Panc1 (cell line): ENCODE data around the gene RUFY1. TPM values are rescaled to one million over a fixed set of nuclear protein-coding genes. Genes with fewer than 3 reads are reported as not detected.

ENCODE experiments used
- ATAC-seq: fragments of 200-7000 bp; cut with Tn5 transposase; 2 replicates; pipeline ENCODE4 v1.9.1; 2020; ENCODE audit warnings: mild to moderate bottlenecking, moderate library complexity
- BruUV-seq: library from RNA; stranded (reverse); fragments of 400-500 nt; replicated peaks from 2 replicates; lab custom pipeline; 2021; lab: Mats Ljungman, UMichigan
- CTCF ChIA-PET: fragments of 300-600 bp; sonication (Branson Sonifier 250); formaldehyde crosslinking; loops from one replicate; lab custom pipeline; 2022; ENCODE audit warnings: antibody characterized with exemption; lab: Charles Lee
- POLR2A ChIA-PET: fragments of 300-600 bp; sonication (Branson Sonifier 250); formaldehyde crosslinking; loops from one replicate; lab custom pipeline; 2022; ENCODE audit warnings: antibody characterized with exemption; lab: Charles Lee
- DNase-seq: peaks from one replicate; pipeline ENCODE4 v3.0.0-alpha.2; 2010; ENCODE audit warnings: low read depth, low spot score
- H3K27ac ChIP-seq: 2 replicates; pipeline ENCODE4 v1.5.1; 2011; ENCODE audit warnings: mild to moderate bottlenecking, low read length, inconsistent platforms
- H3K27me3 ChIP-seq: fragments of 200-500 bp; sonication (Bioruptor generic); 2 replicates; pipeline ENCODE4 v1.6.0; 2014; ENCODE audit warnings: low read length, inconsistent platforms; ENCODE audit not compliant: control insufficient read depth, insufficient read depth
- H3K36me3 ChIP-seq: fragments of 200-500 bp; sonication (Bioruptor generic); 2 replicates; pipeline ENCODE4 v1.5.1; 2014; ENCODE audit warnings: inconsistent platforms, mild to moderate bottlenecking, low read length, moderate library complexity; ENCODE audit not compliant: control insufficient read depth, insufficient read depth
- H3K4me1 ChIP-seq: 2 replicates; pipeline ENCODE4 v1.5.1; 2011; ENCODE audit warnings: inconsistent platforms, mild to moderate bottlenecking, low read length, moderate library complexity; ENCODE audit not compliant: control insufficient read depth, insufficient read depth
- H3K4me3 ChIP-seq, 2 experiments: 2 replicates each; pipeline ENCODE4 v1.5.1; 2011 to 2012; ENCODE audit warnings: low read depth in 2 of 2, low read length in 2 of 2, mild to moderate bottlenecking in 2 of 2, inconsistent platforms in 1 of 2, moderate library complexity in 1 of 2
- H3K9me3 ChIP-seq: fragments of 200-500 bp; sonication (Bioruptor generic); 2 replicates; pipeline ENCODE4 v1.5.1; 2014; ENCODE audit warnings: low read depth, mild to moderate bottlenecking, inconsistent platforms, low read length, moderate library complexity; ENCODE audit not compliant: control insufficient read depth, insufficient read depth
- CTCF ChIP-seq: fragments of 450-650 bp; IDR thresholded peaks from 2 replicates; pipeline ENCODE4 v1.5.1; 2017; ENCODE audit warnings: mild to moderate bottlenecking
- POLR2AphosphoS5 ChIP-seq: IDR thresholded peaks from 2 replicates; pipeline ENCODE4 v1.6.1; 2012; ENCODE audit warnings: mild to moderate bottlenecking, low read depth, low read length, moderate library complexity
- REST ChIP-seq, 2 experiments: IDR thresholded peaks; 2 replicates each; pipeline ENCODE4 v1.6.1; 2011 to 2012; ENCODE audit warnings: low read depth in 2 of 2, control low read depth in 1 of 2, low read length in 1 of 2, mild to moderate bottlenecking in 1 of 2, moderate library complexity in 1 of 2; ENCODE audit not compliant: insufficient read depth in 1 of 2
- SIN3A ChIP-seq: IDR thresholded peaks from 2 replicates; pipeline ENCODE4 v1.6.1; 2012; ENCODE audit warnings: low read depth, mild to moderate bottlenecking, low read length, moderate library complexity, borderline replicate concordance; ENCODE audit not compliant: insufficient read depth
- TCF7L2 ChIP-seq: IDR thresholded peaks from 2 replicates; pipeline ENCODE4 v1.6.1; 2011; ENCODE audit warnings: mild to moderate bottlenecking, low read depth, low read length, inconsistent platforms
- in situ Hi-C: cut with HindIII; loops from 2 replicates; pipeline ENCODE4 v1.10.0; 2016; ENCODE audit warnings: low sequenced_read_pairs, low pct_unique_long_range_greater_than_20kb
- intact Hi-C: fragments of 100-400 bp; cut with micrococcal nuclease; formaldehyde crosslinking; loops from one replicate; pipeline ENCODE4 v1.10.0; 2022; ENCODE audit not compliant: unreplicated experiment
- total RNA-seq: library from RNA; stranded (reverse); gene quantifications from one replicate; pipeline ENCODE4 v1.2.1, GENCODE V29; 2021; ENCODE audit not compliant: unreplicated experiment

The RUFY1 gene
- total RNA-seq, 1 experiment from 2014 or later = 66.3 TPM

- ChIA-PET CTCF (interaction anchor here (0.5 to 1.3 kb wide), 2 partner anchors 10 to 467 kb away, joined by 5 to 7 read pairs; no protein-coding TSS in a partner anchor), POLR2A (interaction anchor here (0.6 to 1.4 kb wide), 6 partner anchors 11 to 64 kb away, joined by 3 to 19 read pairs (median 4); no protein-coding TSS in a partner anchor)
- peak within 1 kb of the TSS; percentile 98 for H3K27ac ChIP-seq
- H3K9me3 ChIP-seq = no peaks in the 10 kb centered on the region
- DNase-seq (peak; percentile 99), ATAC-seq (peak; percentile 82)
- in situ Hi-C loops (no loop called here), intact Hi-C loops (no loop called here)
- peak within 1 kb of the TSS; percentile 90 to 99 for H3K4me3 ChIP-seq
- peak; percentile 59 for TF ChIP-seq TCF7L2
- no peak for TF ChIP-seq CTCF
- 0 out of 4 replicates have a peak, but pooled peaks of 1 of the 2 experiments have one; percentile 69 for TF ChIP-seq REST (IDR thresholded peaks at IDR 0.05; ENCODE audit: insufficient read depth in 1 of 2, low read depth in 2 of 2, low read length in 1 of 2)
- TF ChIP-seq POLR2AphosphoS5 = peak; percentile 100
- TF ChIP-seq SIN3A = peak; percentile 94
- no peaks in the 10 kb centered on the region for H3K27me3 ChIP-seq
- H3K4me1 ChIP-seq = peaks cover 27% of the 10 kb centered on the region
- no TSS peak for BruUV-seq
- H3K36me3 ChIP-seq = peaks cover 44% of the 10 kb centered on the region
These were observed 72.9 kb downstream of the RUFY1 start, which contains the start of gene HNRNPH1 for GRCh38 chr5:179623003-179623905. HNRNPH1 (minus strand) TSS chr5:179623671; CDS start chr5:179623133, 538 bp downstream.

GRCh38 chr5:179623906-179624741, 73.8 kb downstream of the RUFY1 start:
- DNase-seq = no peak
- TF ChIP-seq REST (IDR thresholded peaks at IDR 0.05; ENCODE audit: insufficient read depth in 1 of 2, low read depth in 2 of 2, low read length in 1 of 2) (no peak), SIN3A (no peak), POLR2AphosphoS5 (no peak), CTCF (no peak), TCF7L2 (no peak; the same call in 1 of the 2 replicates)
- H3K27ac ChIP-seq = peak overlapping the region; percentile 98
- peaks cover 18% of the 10 kb centered on the region for H3K4me1 ChIP-seq
- ChIA-PET CTCF (interaction anchor here (0.5 to 1.3 kb wide), 2 partner anchors 9 to 466 kb away, joined by 5 to 7 read pairs; no protein-coding TSS in a partner anchor), POLR2A (interaction anchor here (0.6 to 1.4 kb wide), 6 partner anchors 12 to 65 kb away, joined by 3 to 19 read pairs (median 4); no protein-coding TSS in a partner anchor)
- peak overlapping the region; percentile 65 to 99 for H3K4me3 ChIP-seq
- H3K36me3 ChIP-seq = peaks cover 35% of the 10 kb centered on the region
- no peaks in the 10 kb centered on the region for H3K27me3 ChIP-seq
- intact Hi-C loops = no loop called here
- BruUV-seq = TSS peak; percentile 96
- in situ Hi-C loops = no loop called here
- no peaks in the 10 kb centered on the region for H3K9me3 ChIP-seq
- ATAC-seq = peak; percentile 41
